Putamen (tissue), 1 donor: ENCODE data around the gene NLRC5.
A peak's percentile ranks its signal among the peaks of the same experiment; 100 is the strongest.

Experiments
- DNase-seq: peaks from one replicate; pipeline ENCODE4 v3.0.0-alpha.2; 2016; ENCODE audit warnings: low spot score

The NLRC5 gene

GRCh38 chr16:57125969-57126368 is 136.6 kb downstream of the NLRC5 start:
- DNase-seq: no peak

GRCh38 chr16:57126411-57126810 is 137.1 kb downstream of the NLRC5 start:
- no peak for DNase-seq

GRCh38 chr16:57127037-57127763 is 137.8 kb downstream of the NLRC5 start:
- no peak for DNase-seq

- DNase-seq: no peak
Measured at GRCh38 chr16:57127836-57128235, 138.5 kb downstream of the NLRC5 start.

- DNase-seq: no peak
Measured at GRCh38 chr16:57128771-57129389, 139.5 kb downstream of the NLRC5 start.

GRCh38 chr16:57130950-57131321 is 141.6 kb downstream of the NLRC5 start:
- DNase-seq: no peak

GRCh38 chr16:57131351-57131970 is 142.1 kb downstream of the NLRC5 start:
- peak; percentile 91 for DNase-seq

- no peak for DNase-seq
Measured at GRCh38 chr16:57132470-57132869, 143.1 kb downstream of the NLRC5 start.

GRCh38 chr16:57133031-57133430 is 143.7 kb downstream of the NLRC5 start:
- DNase-seq: no peak
